Uterus (tissue), 4 donors: ENCODE measurements around the gene KRT8. TPM values are rescaled to one million over a fixed set of nuclear protein-coding genes. Genes with fewer than 3 reads are reported as not detected.
A peak's percentile ranks its signal among the peaks of the same experiment; 100 is the strongest.

Experiments used
- DNase-seq, 2 donors: peaks; one replicate each; pipeline ENCODE4 v3.0.0-alpha.2; 2019 to 2020
- H3K27ac ChIP-seq, 2 donors: fragments of 200-600 bp; sonication (generic); 1 replicate in 1 of 2; 2 replicates in 1 of 2; pipeline ENCODE4 v1.5.1; 2016 to 2018
- H3K27me3 ChIP-seq, 2 donors: fragments of 200-600 bp; sonication (generic); one replicate each; pipeline ENCODE4 v1.5.1; 2018 to 2019; ENCODE audit warnings: control low read depth in 1 of 2
- H3K36me3 ChIP-seq, 2 donors: fragments of 200-600 bp; sonication (generic); one replicate each; pipeline ENCODE4 v1.5.1; 2019; ENCODE audit warnings: control low read depth in 1 of 2
- H3K4me1 ChIP-seq, 2 donors: fragments of 200-600 bp; sonication (generic); one replicate each; pipeline ENCODE4 v1.5.1; 2018 to 2019; ENCODE audit warnings: control low read depth in 1 of 2
- H3K4me3 ChIP-seq, 2 donors: fragments of 200-600 bp; sonication (generic); 1 replicate in 1 of 2; 2 replicates in 1 of 2; pipeline ENCODE4 v1.5.1; 2018 to 2019; ENCODE audit warnings: mild to moderate bottlenecking in 1 of 2
- H3K9me3 ChIP-seq, 2 donors: fragments of 200-600 bp; sonication (generic); one replicate each; pipeline ENCODE4 v1.5.1; 2019; ENCODE audit warnings: control low read depth in 1 of 2
- POLR2A ChIP-seq, 2 donors: fragments of 450-650 bp; IDR thresholded peaks; one replicate each; pipeline ENCODE4 v1.6.1; 2016; ENCODE audit warnings: antibody characterized with exemption in 2 of 2, mild to moderate bottlenecking in 1 of 2, moderate library complexity in 1 of 2
- intact Hi-C: fragments of 100-400 bp; cut with DNase I; formaldehyde crosslinking; loops from one replicate; pipeline ENCODE4 v1.15.1; 2023; ENCODE audit warnings: low total_unique reads
- total RNA-seq, 4 donors: library from RNA; depleted of rRNA in 3 of 4; stranded (reverse); fragments of >200 nt in 3 of 4; gene quantifications; one replicate each; pipeline versions ENCODE4 v1.1.0 to v1.2.4, GENCODE V29; 2014 to 2023
- TF ChIP-seq, protein P1 (sequence below), 4 experiments: fragments of 200-600 bp in 2 of 4; fragments of 450-650 bp in 2 of 4; sonication (generic) in 2 of 4; IDR thresholded peaks; one replicate each; pipeline ENCODE4 v1.5.1; 2016 to 2019; ENCODE audit warnings: antibody characterized with exemption in 4 of 4, mild to moderate bottlenecking in 2 of 4, moderate library complexity in 1 of 4
- donor health status: DM: yes; HTN: yes; CAD: no.

The KRT8 gene
- total RNA-seq, 4 donors from 2014 or later, result 9.1 to 46.2 (median 36.5) TPM

DNA sequence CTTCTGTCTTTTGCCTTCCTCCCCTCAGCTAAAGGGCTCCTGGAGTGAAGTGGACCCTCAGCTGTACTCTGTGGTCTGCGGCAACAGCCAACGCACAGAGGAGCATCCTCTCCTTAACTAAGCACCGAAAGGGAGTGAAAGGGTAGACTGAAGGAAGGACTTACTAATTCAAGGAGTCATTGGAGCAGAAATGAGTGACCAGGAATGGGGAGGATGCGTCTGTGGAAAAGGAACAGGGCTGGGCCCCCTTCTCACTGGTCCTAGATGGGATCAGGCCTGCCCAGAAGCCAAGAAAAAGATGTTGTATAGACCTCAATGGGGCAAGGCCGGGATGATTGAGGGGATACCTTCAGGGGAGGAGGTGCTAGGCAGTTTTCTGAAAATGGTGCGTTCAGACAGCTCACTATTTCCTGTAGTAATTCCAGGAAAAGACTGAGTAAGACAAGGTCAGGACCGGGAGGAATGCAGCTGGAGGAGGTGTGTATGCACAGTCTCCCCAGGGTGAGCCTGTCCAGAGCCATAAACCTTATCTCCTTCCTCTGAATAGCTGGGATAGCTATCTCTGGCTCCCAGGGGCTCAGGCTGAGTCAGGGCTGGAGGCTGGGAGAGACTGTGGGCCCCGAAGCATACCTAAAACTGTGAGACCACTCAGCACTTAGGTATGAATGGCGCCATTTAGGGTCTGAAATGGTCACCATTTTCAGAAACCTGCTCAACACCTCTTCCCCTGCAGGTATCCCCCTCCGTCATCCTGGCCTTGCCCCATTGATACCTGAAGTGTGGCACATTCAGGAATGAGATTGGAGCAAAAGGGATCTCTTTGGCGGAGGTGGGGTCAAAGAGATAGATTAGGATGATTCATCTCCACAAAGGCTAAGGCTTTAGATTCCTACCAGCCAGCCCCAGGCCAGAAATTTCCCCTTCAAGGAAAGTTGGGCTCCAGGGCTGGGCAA is 20.2 kb upstream of the KRT8 start:
- H3K36me3 ChIP-seq, result no peaks in the 10 kb centered on the region
- peak overlapping the region; percentile 15 to 37 for H3K27ac ChIP-seq
- no peaks in the 10 kb centered on the region for H3K9me3 ChIP-seq
- intact Hi-C loops, result no loop called here
- no peaks in the 10 kb centered on the region for H3K27me3 ChIP-seq
- peaks cover 0 to 9% of the 10 kb centered on the region in 2 donors for H3K4me1 ChIP-seq
- TF ChIP-seq POLR2A (IDR thresholded peaks at IDR 0.05), result no peak
- TF ChIP-seq, protein P1, sequence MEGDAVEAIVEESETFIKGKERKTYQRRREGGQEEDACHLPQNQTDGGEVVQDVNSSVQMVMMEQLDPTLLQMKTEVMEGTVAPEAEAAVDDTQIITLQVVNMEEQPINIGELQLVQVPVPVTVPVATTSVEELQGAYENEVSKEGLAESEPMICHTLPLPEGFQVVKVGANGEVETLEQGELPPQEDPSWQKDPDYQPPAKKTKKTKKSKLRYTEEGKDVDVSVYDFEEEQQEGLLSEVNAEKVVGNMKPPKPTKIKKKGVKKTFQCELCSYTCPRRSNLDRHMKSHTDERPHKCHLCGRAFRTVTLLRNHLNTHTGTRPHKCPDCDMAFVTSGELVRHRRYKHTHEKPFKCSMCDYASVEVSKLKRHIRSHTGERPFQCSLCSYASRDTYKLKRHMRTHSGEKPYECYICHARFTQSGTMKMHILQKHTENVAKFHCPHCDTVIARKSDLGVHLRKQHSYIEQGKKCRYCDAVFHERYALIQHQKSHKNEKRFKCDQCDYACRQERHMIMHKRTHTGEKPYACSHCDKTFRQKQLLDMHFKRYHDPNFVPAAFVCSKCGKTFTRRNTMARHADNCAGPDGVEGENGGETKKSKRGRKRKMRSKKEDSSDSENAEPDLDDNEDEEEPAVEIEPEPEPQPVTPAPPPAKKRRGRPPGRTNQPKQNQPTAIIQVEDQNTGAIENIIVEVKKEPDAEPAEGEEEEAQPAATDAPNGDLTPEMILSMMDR (IDR thresholded peaks at IDR 0.05), result no peak
- H3K4me3 ChIP-seq, result no peak overlapping the region
- peak; percentile 24 to 31 for DNase-seq

DNA sequence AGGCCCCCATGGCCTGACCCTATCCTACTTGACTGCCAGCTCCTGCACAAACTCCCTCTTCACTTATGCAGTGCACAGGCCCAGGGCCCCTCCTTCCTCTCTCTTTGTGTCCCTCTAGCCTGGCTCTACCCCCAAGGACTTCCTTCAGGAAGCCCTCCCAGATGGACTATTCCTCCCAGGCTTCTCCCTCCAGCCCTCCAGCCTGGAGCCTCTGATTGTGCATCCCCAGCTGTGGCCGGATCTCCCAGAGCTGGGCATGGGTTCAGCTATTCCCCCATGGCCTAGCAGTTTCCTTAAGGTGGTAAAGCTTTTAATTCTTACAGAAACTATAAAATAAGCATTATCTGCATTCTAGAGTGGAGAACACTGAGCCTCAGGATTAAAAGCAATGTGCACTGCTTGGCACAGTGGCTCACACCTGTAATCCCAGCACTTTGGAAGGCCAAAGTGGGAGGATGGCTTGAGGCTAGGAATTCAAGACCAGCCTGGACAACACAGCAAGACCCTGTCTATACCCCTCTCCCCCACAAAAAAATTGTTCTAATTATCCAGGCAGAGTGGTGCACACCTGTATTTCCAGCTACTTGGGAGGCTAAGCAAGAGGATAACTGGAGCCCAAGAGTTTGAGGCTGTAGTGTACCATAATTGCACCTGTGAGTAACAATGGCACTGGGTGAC is 16.8 kb upstream of the KRT8 start:
- H3K27me3 ChIP-seq, result no peaks in the 10 kb centered on the region
- intact Hi-C loops, result no loop called here
- no peak for TF ChIP-seq POLR2A (IDR thresholded peaks at IDR 0.05)
- TF ChIP-seq, protein P1 (IDR thresholded peaks at IDR 0.05), result no peak
- no peak for DNase-seq
- no peaks in the 10 kb centered on the region for H3K9me3 ChIP-seq
- no peak overlapping the region for H3K27ac ChIP-seq
- peaks cover 0 to 6% of the 10 kb centered on the region in 2 donors for H3K4me1 ChIP-seq
- no peaks in the 10 kb centered on the region for H3K36me3 ChIP-seq
- no peak overlapping the region for H3K4me3 ChIP-seq

DNA sequence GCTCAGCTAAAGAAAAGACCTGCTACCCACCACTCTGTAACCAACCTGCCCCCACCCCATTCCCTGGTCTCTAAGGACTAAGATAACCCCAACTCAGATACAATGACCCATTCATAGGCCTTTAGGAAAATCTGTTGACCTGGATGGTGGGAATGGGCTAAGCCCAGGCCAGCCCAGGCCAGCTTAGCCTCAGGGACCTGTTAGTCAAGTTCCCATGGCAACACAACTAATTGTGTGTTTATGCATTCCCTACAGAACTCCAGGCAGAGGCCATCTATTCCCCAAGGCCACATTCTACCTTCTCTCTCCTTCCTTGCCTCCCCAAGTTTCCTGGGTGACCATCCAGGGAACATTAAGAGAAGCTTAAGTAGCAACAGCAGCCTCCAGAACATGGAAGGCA is 16.1 kb upstream of the KRT8 start:
- intact Hi-C loops, result no loop called here
- no peak for DNase-seq

DNA sequence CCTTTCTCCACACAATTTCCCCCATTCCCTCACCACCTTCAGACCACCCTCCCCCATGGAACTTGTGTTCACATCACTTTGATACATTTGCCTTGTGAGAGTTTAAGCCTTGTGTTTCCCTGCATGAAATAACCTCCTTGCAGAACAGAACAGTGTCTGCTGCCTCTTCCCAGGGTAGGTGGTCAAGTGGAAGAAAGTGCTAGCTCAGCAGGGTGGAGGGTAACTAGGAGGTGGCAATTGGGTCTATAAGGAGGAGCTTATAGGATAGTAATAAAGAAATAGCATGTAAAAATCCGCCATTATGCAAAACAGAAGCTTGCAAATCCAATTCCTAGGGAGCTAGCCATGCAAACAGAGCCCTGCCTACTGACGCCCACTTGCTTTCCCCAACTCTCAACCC is 13.9 kb upstream of the KRT8 start:
- TF ChIP-seq, protein P1 (IDR thresholded peaks at IDR 0.05), result no peak
- TF ChIP-seq POLR2A (IDR thresholded peaks at IDR 0.05), result no peak
- Histone ChIP-seq H3K27me3 (no peaks in the 10 kb centered on the region), H3K4me1 (no peaks in the 10 kb centered on the region), H3K36me3 (no peaks in the 10 kb centered on the region), H3K9me3 (no peaks in the 10 kb centered on the region), H3K27ac (no peak overlapping the region), H3K4me3 (no peak overlapping the region)
- DNase-seq, result no peak
- intact Hi-C loops, result no loop called here

More for the DNA sequence above, 16.1 kb upstream of the KRT8 start:
- Histone ChIP-seq H3K4me1 (peaks cover 0 to 6% of the 10 kb centered on the region in 2 donors), H3K9me3 (no peaks in the 10 kb centered on the region), H3K27me3 (no peaks in the 10 kb centered on the region), H3K36me3 (no peaks in the 10 kb centered on the region), H3K27ac (no peak overlapping the region), H3K4me3 (no peak overlapping the region)
- no peak for TF ChIP-seq POLR2A (IDR thresholded peaks at IDR 0.05)
- TF ChIP-seq, protein P1 (IDR thresholded peaks at IDR 0.05), result no peak

GRCh38 chr12:52918351-52918750 is 13.5 kb upstream of the KRT8 start:
- Histone ChIP-seq H3K27ac (no peak overlapping the region), H3K9me3 (no peaks in the 10 kb centered on the region), H3K4me1 (no peaks in the 10 kb centered on the region), H3K27me3 (no peaks in the 10 kb centered on the region), H3K36me3 (no peaks in the 10 kb centered on the region), H3K4me3 (no peak overlapping the region)
- intact Hi-C loops, result no loop called here
- no peak for DNase-seq
- TF ChIP-seq POLR2A (IDR thresholded peaks at IDR 0.05), result no peak
- TF ChIP-seq, protein P1 (IDR thresholded peaks at IDR 0.05), result no peak
